GM12873 (cell line): ENCODE results near the gene BBS9.

Source experiments
- TF ChIP-seq, protein P1 (sequence below): IDR thresholded peaks from 2 replicates; pipeline ENCODE4 v1.5.1; 2012; ENCODE audit warnings: low read depth, mild to moderate bottlenecking, moderate library complexity, low read length, control low read depth; ENCODE audit not compliant: insufficient read depth; ENCODE audit errors: missing control alignments

The BBS9 gene

GRCh38 chr7:33278095-33278494, 148.7 kb downstream of the BBS9 start:
- TF ChIP-seq, protein P1, sequence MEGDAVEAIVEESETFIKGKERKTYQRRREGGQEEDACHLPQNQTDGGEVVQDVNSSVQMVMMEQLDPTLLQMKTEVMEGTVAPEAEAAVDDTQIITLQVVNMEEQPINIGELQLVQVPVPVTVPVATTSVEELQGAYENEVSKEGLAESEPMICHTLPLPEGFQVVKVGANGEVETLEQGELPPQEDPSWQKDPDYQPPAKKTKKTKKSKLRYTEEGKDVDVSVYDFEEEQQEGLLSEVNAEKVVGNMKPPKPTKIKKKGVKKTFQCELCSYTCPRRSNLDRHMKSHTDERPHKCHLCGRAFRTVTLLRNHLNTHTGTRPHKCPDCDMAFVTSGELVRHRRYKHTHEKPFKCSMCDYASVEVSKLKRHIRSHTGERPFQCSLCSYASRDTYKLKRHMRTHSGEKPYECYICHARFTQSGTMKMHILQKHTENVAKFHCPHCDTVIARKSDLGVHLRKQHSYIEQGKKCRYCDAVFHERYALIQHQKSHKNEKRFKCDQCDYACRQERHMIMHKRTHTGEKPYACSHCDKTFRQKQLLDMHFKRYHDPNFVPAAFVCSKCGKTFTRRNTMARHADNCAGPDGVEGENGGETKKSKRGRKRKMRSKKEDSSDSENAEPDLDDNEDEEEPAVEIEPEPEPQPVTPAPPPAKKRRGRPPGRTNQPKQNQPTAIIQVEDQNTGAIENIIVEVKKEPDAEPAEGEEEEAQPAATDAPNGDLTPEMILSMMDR, result no peak

- TF ChIP-seq, protein P1, result no peak
Observed at GRCh38 chr7:33286501-33286900, 157.1 kb downstream of the BBS9 start.

GRCh38 chr7:33287738-33288137, 158.4 kb downstream of the BBS9 start:
- TF ChIP-seq, protein P1, result no peak

- TF ChIP-seq, protein P1, result no peak
Observed at GRCh38 chr7:33298848-33299247, 169.5 kb downstream of the BBS9 start.

GRCh38 chr7:33299425-33299824, 170.1 kb downstream of the BBS9 start:
- TF ChIP-seq, protein P1, result no peak

DNA sequence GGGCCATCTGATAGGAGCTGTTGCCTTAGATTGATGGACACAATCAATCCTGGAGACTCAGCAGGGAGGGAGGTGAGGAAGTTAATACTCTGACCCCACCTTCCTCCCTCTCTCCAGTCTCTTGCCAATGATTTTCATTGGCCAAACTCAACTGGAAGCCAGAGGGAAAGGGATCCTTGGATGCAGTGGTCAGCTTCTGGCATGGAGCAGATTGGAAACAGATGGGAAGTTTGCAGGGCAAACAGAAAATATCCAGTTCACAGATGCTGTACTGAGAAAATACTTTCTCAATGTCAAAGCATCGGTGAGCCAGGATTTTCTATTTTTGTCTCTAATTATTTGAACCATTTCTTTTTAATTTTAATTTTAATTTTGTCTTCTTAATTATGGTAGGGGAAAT, 170.8 kb downstream of the BBS9 start:
- TF ChIP-seq, protein P1, result no peak

- TF ChIP-seq, protein P1, result no peak
Observed at GRCh38 chr7:33300742-33301141, 171.4 kb downstream of the BBS9 start.
